RCC 7860 (cell line): ENCODE results near the gene FILIP1L.

Source experiments
- DNase-seq: peaks from one replicate; pipeline ENCODE4 v3.0.0-alpha.2; 2015; ENCODE audit warnings: low spot score
- FAIRE-seq: peaks from 2 replicates; lab custom pipeline; 2012; peaks lifted over from hg19 to GRCh38; lab: Jason Lieb, UNC

The FILIP1L gene

DNA sequence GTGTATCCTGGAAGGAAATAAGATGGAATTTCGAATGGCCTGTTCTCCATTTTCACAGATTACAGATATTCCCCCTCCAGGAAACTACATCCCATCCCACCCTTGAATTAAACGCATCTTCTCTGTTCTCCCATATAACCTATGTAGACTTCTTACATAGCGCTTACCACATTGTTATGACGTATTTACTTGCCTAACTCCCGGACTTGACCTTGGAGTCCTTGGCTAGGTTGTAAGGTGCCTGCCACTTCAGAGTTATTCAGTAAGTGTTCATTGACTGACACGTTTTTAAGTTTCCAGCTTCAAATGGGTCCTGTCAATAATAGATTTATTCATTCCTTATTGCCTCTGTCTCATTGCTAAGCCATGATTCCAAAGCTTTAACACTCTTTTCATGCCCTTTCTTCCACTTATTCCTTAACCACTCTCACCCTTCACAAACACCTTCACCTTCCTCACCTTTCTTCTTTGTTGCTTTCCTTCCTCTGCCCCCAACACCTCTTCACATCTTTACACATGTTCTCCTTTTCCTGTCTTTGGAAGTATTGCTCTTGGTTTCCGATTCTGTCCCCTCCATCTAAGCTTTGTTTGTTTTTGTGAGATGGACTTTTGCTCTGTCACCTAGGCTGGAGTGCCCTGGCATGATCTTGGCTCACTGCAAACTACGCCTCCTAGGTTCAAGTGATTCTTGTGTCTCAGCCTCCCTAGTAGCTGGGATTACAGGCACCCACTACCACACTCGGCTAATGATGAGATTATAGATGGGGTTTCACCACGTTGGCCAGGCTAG lies 158.3 kb downstream of the FILIP1L start:
- FAIRE-seq: no peak

DNA sequence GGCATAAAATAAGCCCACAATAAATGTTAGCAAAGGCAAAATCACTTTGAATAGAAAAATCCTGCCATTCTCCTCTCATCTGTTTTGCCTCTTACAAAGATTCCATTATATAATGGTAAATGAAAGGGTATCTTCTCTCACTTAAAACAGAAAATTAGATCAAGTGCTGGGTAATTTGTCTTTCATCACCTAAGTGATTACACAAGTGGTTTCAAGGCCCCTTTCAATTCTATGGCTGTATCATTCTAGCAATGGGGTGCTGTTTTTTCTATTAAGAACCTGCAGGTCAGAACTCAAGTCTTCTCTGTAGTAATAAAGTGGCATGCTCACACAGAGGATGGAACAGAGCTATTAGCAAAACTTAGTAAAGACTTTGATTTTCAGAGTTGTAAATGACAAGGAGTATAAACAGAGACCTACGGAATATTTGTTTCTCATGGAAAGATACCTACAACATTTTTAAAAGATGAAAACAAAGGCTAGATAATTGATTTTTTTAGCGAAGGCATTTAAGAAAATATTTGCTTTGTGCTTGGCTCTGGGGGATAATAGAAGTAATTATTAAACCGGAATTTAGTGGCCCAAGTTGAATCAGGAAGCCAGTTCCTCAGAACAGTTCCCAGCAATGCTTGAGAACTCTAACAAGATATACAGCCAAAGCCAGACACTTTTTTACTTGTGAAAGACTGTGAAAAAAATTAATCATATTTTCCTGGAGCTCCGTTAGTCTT lies 159.2 kb downstream of the FILIP1L start:
- DNase-seq: no peak
- peak; percentile 66 for FAIRE-seq

More for the DNA sequence above, 158.3 kb downstream of the FILIP1L start:
- DNase-seq: no peak

DNA sequence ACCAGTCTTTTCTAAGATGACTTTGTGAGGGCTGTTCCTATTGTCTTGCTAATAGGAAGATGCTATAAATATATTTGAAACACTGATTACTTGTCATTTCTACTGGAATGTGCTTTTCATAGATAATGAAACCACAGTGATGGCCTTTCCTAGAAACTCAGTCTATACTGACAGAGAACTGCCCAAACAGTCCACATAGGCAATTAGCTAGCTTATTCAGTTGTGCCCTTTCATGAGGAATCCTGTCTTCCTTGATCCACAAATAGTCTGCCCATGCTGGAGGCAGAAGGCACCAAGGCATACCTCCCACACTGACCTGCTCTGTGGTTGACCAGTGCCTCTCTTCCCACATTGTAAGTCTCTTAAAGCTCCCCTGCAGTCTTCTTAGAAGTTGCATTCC lies 160.7 kb downstream of the FILIP1L start:
- DNase-seq (peak; percentile 62), FAIRE-seq (peak; percentile 79)

DNA sequence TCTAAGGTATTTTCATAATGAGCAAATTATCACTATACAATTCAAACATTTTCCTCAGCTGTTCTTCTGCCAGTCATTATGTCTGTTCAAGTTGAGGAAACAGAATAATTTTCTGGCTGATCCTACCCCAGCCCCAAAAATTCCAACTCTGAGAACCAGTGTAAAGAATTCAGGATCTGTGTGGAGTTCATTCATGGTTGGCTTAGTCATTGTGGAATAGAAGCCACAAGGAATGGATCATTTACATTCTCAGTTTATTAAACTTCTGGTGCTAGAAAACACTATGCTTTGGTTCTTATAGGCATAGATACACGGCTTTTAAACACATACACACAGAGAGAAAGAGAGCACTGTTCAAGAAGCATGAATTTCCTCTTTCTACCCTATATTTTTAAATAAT lies 162.0 kb downstream of the FILIP1L start:
- peak; percentile 92 for DNase-seq
- peak; percentile 99 for FAIRE-seq

DNA sequence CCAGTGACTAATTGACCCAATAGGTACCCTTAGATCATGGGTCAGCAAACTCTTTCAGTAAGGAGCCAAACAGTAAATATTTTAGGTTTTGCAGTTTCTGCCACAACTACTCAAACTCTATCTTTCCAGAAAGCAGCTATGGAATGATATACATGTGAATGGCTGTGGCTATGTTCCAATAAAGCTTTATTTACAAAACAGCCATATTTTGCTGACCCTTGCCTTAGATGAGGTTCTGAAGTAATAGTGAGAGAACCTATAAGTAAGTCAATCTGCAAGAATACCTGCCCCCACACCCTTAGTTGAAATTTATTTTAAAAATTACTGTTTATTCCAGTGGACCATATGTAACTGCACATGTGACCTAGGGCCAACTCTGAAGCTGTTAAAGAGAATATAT lies 162.6 kb downstream of the FILIP1L start:
- peak; percentile 30 for FAIRE-seq
- no peak for DNase-seq

DNA sequence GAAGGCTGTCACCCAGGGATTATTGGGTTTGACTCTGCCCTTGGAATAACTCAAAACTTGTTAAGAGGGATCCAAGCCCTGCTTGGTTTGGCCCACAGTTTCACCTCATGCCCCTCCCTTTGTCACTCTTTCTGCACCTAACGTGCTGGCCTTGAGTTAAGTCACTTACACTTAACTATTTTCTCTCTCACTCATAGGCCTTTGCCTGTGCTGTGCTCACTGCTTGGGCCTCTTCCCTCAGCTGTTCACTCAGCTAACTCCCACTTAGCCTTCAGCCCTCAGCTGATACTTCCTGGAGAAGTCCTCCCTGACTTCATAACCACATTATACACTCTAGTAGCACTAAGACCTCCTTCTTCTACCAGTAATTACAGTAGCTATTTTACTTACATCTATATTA lies 163.4 kb downstream of the FILIP1L start:
- DNase-seq (peak; percentile 77), FAIRE-seq (peak; percentile 87)

DNA sequence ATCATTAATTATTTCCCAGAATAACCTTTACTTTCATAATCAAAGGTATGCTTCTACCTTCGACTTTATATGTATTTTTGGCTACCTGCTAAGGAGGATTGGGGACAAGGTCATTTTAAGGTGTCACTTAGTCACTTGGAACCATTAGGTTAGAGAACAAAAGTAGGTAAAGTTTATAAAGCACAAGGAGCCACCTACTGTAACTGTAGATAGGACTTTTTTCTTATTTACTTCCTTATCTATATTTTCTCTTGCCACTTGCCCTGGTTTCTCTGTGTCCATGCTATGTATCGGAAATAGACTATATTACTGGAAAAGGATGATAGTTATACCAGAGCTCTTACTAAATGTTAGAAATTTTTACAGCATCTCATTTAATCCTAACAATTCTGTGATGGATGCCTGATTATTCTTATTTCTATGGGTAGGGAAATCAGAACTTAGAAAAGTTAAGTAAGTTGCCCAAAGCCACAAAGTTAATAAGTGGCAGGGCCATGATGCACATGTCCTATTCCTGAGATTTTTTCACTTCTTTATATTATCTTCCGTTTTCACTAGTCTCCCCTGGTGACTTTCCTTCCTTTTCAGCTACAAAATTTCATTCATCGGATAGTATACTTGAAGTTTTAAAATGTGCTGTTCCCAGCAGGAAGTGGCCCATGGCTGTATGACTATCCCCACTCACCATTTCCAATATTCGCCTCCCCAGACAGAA lies 164.2 kb downstream of the FILIP1L start:
- FAIRE-seq: peak; percentile 94
- peak; percentile 71 for DNase-seq

DNA sequence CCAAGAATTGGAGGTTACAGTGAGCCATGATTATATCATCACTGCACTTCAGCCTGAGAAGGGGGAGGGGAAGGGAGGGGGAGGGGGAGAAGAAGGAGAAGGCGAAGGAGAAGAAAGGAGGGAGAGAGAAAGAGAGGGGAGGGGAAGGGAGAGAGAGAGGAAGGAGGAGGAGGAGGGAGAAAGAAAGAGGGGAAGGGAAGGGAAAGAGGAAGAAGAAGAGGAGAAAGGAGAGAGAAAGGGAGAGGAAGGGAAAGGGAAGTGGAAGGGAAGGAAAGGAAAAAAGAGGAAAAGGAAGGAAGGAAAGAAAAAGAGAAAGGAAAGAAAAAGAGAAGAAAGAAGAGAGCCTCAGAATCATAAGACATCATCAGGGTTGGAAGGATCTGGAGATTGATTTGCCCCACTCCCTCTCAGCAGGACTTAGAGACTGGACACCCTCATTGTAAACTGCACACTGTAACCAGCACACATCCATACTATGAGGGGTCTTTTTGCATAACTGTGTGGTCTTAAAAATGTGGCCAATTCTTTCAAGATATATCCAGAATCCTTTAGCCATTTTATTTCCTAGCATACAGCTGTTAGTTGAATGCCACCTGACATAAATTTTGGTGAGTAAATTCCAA lies 165.7 kb downstream of the FILIP1L start:
- FAIRE-seq (no peak), DNase-seq (no peak)

DNA sequence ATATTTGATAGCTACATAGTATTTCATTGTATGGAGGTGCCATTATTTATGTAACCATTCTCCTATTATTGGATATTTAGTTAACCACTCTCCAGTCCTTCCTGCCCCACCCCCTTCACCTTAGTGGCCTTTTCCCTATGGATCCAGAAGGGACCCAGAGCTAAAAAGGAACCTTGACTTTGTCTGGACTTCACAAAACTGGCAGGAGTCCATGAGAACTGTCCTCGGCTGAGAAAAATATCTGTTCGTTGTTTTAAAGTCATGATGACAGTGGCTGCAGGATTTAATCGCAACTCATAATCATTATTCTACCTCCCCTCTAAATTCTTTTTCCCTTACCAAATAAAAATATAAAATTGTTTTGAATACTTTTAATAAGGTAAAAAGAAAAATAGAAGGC lies 166.9 kb downstream of the FILIP1L start:
- DNase-seq (no peak), FAIRE-seq (no peak)

DNA sequence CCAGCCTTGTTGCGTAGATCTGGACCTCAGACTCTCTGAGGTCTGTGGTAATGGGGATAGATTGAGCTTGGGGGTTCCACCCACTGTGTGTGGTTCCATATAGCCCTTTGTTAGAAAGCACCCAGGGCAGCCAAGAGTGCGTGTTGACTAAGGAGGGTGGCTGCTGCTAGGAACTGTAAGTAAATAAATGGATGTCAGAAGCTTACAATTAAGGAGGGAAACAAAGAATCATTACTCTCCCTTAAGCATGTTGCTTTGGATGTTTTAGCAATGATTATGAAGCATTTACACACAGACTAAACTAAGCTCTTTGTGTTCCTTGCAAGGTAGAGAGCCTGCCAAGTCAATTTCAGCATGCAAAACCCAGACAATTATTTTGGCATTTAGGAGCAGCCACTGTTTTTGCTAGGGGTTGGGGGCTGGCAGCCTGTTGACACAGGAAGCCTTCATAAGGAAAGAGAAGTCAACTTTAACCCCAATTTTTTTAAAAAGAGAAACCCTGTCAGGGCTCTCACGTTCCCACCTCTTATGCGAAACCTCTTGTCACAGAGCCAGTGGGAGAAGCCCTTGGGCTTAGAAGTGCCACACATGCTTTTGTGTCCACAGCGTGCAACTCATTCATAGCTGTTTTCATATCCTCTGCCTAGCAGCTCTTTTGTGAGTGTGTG lies 168.8 kb downstream of the FILIP1L start:
- no peak for FAIRE-seq
- DNase-seq: no peak

DNA sequence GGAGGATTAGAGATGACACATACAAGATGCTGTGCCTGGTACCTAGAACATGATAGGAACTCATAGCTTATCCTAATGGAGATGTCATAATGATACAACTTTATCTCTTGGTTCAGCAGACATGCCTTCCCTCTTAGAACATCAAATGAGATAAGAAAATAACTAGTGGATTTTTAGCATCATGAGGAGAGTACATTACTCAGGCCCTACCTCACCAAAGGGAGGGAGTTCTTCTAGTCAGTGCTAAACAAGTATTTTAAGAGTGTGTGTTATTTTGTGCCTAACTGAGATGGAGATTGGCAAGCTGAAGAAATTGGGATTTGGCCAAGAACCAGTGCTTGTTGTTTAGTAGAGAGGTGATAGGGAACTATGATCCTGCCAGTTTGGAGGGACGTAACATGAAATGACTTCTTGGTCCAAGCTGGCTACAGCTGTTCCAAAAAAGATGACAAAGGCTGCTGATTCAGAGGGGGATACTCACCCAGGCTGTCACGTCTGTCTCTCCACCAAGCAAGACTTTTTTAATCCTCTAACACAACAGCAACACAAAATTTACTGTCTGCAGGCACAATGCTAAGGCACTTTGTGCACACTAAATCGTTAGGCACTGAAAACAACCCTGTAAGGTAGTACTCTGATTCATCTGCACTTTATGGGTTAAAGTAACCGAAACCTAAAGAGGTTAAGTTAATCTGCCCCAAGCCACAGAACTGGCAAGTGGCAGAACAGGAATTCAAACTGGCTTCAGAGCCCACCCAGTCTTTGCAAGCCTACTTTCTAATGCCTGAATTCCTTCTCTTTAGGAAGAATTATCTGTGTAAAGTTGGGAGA lies 170.2 kb downstream of the FILIP1L start:
- DNase-seq (no peak), FAIRE-seq (no peak)

DNA sequence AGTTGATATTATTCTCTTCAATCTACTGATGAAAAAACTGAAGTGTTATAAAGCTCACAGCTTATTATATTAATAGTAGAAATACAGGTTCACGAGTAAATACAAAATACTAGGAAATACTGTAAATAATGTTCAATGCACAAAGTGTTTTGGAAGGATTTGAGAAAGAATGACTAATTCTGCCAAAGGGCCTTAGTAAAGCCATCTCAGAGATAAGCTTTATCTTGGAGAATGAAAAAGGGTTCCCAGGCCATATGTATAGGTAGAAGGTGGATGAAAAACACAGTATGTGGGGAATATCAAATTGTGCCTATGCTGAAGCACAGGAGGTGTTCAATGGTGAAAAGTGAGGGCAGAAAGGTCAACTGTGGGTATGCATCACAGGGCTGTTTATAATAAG lies 173.1 kb downstream of the FILIP1L start:
- FAIRE-seq: no peak
- no peak for DNase-seq

DNA sequence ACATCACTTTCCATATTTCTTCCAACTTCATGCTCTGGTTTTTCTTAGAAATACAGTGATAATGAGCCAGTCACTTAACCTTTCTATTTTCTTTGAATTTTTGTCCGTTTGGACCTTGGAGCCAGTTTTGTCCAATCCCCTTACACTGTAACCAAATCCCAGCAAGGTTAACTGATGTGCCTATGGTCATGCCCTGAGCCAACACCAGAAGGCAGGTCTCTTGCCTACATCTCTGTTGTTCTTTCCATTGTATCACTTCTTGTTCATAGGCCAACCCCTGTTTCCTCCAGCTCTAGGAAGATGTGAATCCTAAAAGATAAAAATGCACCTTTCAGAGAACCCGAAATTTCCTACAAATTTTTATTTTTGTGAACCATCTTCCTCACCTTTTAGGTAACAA lies 174.0 kb downstream of the FILIP1L start:
- FAIRE-seq: no peak

DNA sequence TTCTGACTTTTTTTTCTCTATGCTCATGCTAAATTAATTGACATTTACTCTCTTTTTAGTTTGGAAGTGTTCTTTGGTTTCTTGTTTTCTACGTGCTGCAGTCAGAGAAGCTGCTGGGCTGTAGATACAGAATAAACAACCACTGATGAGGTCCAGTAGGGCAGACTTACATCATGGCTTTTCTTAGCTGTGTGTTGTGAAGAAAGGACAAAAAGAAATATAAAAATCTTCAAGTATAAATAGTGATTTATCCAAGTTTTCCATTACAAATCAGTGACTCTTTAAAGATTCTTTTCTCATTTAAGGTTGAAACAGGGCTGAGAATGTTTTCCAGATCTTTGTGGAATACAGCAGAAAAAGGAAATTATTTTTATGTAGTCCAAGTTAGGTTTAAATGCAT lies 174.4 kb downstream of the FILIP1L start:
- DNase-seq (no peak), FAIRE-seq (no peak)

More for the DNA sequence above, 174.0 kb downstream of the FILIP1L start:
- no peak for DNase-seq

DNA sequence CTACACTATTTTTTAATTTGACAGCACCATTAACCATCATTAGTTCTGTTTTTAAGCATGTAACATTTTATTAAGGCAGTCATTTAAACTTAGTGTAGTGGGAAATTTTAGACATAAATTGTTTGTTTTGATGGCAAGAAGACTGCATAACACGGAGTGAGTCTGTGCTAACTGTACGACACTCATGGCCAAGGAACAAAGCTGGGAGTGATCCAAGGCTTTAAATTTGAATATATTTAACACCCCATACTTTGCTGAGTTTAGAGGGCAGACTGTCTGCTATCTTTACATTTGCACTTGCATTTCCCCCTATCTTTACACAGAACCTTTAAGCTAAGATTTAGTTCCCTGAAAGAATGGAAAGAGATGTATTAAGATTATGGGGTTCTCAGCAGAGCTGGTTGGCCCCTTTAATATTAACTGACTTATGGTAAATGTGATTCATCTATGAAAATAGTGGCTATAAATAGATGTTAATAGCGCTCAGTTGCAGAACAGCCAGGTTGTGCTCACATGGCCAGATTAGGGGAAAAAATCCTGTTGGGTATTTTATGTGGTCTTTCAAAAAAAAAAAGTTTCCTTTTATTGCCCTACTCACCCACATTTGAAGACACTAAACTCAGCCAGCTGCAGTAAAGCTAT lies 175.9 kb downstream of the FILIP1L start:
- DNase-seq (no peak), FAIRE-seq (peak; percentile 51)

DNA sequence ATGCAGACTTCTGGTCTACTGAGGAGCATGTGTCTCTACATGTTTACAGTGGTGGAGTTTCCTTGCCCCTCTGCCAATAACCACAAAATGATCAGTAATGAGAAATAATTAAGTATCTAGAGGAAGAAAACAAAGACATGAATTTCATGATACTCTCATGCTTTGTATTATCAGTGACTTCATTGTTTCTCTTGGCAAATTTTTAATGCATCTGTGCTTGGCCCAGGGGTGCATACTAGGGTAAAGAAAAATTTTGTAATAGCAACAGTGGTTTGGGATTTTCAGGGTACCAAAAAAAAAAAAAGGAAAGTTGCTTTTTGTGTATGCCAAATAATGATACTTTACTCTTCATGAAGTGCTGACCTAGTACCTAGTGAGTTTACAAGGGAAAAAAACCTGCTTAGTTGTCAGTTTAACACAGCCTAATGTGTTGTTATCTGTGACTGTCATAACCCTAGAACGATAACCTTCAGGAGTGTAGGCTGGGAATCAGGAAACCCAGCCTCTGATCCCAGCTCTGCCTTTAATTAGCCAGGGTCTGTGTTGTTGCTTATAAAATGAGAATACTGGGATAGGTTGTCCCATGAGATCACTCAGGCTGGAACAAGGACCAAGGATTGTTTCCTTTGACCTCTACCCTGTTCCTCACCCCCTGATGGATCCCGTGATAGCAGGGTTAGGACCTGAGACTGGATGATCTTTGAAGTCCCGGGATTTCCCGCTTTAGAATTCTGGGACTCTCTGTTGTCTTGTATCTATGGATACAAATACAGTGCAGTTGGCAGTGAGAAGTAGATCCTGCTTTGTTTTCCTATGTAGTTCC lies 179.1 kb downstream of the FILIP1L start:
- FAIRE-seq (no peak), DNase-seq (no peak)

DNA sequence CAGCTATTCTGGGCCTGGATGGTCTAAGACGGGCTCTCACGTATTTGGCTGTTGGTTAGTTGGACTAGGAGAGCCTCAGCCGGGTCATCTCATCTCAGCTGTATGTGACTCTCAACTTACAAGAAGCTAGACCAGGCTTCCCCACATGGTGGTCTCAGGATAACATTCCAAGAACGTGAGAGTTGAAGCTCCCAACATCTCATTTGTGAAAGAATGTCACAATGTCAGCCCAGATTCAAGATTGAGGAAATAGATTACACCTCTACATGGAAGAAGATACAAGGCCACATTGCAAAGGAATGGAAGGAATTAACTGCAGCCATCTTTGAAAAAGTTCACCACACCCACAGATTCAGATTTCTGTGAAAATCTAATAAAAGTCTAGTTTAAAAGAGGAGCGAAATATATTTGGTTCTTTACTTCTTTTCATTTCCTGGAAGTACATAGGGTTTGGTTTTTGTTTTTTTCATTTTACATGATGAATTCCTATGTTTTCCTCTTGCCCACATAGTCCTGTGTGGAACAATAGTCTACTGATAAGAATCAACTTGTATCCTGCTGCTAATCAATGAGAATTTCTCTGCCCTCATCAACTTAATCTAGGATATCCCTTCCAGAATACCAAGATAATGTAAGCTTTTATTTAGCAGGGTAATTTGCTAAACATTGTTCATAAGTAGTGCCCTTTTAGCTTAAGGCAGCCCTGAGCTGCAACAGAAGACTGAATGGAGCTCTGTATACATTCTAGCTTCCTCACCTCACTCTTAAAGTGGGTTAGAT lies 180.1 kb downstream of the FILIP1L start:
- FAIRE-seq (no peak), DNase-seq (no peak)

DNA sequence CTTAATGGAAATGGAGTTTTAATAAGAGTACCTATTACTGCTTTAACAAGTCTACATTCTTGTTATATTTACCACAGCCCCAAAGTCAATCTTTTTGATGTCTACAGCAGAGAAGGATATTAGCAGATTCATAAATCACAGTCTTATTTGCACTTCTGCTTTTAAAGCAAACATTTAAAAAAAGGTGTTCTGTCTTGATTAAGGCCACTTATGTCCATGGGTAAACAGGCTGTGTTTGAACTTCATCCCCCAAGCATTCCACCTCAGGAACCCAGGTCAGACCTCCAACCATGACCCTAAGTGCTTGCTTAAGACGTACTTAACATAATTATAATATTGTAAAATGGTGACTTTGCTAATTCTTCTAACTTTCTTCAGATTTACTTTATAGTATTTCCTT lies 183.2 kb downstream of the FILIP1L start:
- no peak for DNase-seq
- FAIRE-seq: no peak
